T47D (cell line): ENCODE results near the gene HLA-DOA.

Experiments used
- DNase-seq, 2 experiments: peaks; one replicate each; pipeline versions ENCODE4 v3.0.0 to v3.0.0-alpha.2; 2011 to 2012; ENCODE audit warnings: low read depth in 1 of 2, low spot score in 1 of 2
- JUND ChIP-seq: IDR thresholded peaks from 2 replicates; pipeline ENCODE4 v1.6.1; 2012; ENCODE audit warnings: low read depth
- in situ Hi-C: cut with HindIII; loops from 2 replicates; pipeline ENCODE4 v1.10.0; 2016; ENCODE audit warnings: low sequenced_read_pairs, low pct_unique_long_range_greater_than_20kb

Gene HLA-DOA

DNA sequence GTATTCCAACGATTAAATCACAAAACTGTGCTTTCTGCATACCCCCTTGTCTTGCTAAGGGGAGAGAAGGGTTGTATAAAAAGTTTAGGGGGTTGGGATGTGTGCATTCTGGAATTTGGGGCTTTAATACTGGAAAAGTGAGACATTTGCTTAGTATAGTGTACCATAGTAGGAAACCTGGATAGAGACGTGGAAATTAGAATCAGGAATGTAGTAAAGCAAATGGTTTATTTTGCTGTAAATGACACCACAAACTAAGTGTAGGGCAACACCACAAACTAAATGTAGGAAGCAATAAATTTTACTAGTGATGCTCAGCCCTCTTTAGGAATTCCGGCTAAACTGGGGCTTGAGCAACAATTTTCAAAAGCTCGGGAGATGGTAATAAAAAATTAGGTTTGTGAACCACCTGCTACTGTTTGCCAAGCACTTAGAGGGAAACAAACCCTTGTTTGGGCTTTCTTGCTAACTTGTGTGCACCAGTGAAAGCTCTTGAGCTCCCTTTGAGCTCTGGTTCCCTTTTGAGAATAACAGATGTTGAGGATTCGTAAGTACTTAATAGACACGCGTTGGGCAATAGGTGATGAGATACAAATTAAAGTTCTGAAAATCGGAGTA is 27.2 kb downstream of the HLA-DOA start:
- in situ Hi-C loops = no loop called here
- peak in 1 of 2 experiments; percentile 42 for DNase-seq
- TF ChIP-seq JUND = no peak

DNA sequence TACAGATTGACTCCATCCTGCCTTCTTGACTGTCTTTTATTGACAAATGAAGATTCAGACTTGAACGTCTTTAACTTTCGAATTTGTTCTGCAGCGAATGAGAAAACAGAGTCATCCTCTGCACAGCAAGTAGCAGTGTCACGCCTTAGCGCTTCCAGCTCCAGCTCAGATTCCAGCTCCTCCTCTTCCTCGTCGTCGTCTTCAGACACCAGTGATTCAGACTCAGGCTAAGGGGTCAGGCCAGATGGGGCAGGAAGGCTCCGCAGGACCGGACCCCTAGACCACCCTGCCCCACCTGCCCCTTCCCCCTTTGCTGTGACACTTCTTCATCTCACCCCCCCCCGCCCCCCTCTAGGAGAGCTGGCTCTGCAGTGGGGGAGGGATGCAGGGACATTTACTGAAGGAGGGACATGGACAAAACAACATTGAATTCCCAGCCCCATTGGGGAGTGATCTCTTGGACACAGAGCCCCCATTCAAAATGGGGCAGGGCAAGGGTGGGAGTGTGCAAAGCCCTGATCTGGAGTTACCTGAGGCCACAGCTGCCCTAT is 28.8 kb downstream of the HLA-DOA start:
- no peak for TF ChIP-seq JUND
- in situ Hi-C loops = no loop called here
- DNase-seq = no peak

DNA sequence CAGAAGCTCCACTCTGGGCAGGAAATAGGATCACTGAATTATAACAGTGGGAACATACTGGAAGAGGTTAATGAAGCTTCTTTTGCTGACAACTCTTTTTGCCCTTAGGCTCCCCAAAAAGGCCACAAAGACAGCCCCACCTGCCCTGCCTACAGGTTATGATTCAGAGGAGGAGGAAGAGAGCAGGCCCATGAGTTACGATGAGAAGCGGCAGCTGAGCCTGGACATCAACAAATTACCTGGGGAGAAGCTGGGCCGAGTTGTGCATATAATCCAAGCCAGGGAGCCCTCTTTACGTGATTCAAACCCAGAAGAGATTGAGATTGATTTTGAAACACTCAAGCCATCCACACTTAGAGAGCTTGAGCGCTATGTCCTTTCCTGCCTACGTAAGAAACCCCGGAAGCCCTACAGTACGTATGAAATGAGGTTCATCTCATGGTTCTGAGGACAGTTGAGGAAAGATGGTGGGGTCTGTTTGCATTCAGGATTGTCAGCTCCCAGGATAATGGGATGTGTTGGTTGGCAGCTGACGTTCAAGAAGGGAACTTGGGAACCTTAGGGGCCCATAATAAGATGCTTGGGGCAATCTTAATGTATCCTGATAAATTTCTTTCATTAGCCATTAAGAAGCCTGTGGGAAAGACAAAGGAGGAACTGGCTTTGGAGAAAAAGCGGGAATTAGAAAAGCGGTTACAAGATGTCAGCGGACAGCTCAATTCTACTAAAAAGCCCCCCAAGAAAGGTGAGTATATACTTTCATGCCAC is 29.5 kb downstream of the HLA-DOA start:
- in situ Hi-C loops = no loop called here
- TF ChIP-seq JUND = no peak
- no peak for DNase-seq

DNA sequence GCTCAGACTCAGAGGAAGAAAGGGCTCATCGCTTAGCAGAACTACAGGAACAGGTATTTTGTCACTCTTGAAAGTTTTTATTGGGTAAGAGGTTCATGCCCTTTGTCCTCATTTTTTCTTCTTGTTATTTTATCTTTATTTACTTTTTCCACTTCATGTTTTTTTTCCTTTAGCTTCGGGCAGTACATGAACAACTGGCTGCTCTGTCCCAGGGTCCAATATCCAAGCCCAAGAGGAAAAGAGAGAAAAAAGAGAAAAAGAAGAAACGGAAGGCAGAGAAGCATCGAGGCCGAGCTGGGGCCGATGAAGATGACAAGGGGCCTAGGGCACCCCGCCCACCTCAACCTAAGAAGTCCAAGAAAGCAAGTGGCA is 31.5 kb downstream of the HLA-DOA start:
- TF ChIP-seq JUND = no peak
- in situ Hi-C loops = no loop called here
- no peak for DNase-seq

DNA sequence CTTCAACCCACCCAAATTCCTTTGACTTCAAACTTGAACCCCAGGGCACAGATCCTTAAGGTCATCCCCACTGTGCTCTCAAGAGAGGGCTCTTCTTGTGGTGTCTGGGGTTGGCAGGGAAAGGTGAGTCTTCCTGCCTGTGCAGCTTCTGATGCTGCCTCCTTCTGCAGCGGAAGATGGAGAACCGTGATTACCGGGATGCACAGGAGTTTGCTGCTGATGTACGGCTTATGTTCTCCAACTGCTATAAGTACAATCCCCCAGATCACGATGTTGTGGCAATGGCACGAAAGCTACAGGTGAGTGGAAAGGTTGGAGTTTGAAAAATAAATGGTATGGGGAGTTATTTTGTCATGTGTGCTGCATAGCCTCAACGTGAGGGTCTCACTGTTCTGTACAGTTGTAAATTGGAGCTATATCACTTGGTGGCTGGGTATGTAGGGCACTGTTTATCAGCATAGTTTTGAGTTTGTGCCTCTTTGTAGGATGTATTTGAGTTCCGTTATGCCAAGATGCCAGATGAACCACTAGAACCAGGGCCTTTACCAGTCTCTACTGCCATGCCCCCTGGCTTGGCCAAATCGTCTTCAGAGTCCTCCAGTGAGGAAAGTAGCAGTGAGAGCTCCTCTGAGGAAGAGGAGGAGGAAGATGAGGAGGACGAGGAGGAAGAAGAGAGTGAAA is 32.0 kb downstream of the HLA-DOA start:
- DNase-seq = no peak
- no peak for TF ChIP-seq JUND
- in situ Hi-C loops = no loop called here

DNA sequence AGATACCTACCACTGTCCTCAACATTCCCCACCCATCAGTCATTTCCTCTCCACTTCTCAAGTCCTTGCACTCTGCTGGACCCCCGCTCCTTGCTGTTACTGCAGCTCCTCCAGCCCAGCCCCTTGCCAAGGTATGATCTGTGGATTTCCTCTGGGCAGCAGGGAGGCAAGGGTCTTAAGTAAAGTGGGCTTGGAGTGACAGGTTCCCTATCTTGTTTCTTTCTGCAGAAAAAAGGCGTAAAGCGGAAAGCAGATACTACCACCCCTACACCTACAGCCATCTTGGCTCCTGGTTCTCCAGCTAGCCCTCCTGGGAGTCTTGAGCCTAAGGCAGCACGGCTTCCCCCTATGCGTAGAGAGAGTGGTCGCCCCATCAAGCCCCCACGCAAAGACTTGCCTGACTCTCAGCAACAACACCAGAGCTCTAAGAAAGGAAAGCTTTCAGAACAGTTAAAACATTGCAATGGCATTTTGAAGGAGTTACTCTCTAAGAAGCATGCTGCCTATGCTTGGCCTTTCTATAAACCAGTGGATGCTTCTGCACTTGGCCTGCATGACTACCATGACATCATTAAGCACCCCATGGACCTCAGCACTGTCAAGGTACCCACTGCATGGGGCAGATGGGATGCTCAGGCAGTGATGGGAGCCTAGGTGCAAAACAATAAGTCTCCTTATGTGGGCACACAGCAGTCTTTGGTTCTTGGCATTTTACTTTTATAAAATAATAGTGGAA is 32.9 kb downstream of the HLA-DOA start:
- DNase-seq = no peak
- no peak for TF ChIP-seq JUND
- in situ Hi-C loops = no loop called here

DNA sequence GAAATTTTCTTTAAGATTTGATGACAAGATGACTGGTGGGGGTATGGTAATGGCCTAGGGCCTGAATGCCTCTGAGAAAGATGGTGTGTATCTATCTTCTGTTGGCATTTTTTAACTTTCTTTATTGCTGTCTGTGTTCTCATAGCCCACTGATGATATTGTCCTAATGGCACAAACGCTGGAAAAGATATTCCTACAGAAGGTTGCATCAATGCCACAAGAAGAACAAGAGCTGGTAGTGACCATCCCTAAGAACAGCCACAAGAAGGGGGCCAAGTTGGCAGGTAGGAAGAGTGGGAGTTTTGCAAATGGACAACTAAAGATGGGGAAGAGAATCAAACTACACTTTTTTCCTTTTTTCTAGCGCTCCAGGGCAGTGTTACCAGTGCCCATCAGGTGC is 33.5 kb downstream of the HLA-DOA start:
- in situ Hi-C loops = no loop called here
- DNase-seq = no peak
- TF ChIP-seq JUND = no peak

DNA sequence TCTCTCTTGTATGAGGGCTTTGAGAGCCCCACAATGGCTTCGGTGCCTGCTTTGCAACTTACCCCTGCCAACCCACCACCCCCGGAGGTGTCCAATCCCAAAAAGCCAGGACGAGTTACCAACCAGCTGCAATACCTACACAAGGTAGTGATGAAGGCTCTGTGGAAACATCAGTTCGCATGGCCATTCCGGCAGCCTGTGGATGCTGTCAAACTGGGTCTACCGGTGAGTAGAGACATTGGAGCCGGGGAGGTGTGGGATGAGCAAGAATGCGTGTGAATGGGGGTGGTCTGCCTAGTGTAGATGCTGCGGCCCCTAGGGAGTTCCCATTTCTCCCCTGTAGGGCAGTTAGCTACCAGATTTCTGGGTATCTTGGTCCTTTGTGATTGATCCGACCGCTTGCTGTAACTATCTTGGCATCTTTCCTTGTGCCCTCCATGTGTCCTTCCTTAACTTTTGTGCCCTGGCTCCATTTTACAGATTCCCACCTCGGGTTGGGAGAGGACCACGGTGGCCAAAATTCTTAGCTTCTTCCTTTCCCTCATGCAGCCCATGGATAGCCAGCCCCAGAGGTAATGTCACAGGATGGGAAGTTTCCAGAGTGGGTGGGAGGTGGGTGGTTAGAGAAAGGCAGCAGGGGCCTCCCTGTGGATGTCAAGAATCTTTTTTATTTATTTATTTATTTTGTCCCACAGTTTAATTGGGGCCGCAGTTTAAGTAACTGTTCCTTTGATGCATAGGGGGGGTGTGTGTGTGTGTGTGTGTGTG is 34.7 kb downstream of the HLA-DOA start:
- DNase-seq = no peak
- TF ChIP-seq JUND = no peak
- in situ Hi-C loops = no loop called here

DNA sequence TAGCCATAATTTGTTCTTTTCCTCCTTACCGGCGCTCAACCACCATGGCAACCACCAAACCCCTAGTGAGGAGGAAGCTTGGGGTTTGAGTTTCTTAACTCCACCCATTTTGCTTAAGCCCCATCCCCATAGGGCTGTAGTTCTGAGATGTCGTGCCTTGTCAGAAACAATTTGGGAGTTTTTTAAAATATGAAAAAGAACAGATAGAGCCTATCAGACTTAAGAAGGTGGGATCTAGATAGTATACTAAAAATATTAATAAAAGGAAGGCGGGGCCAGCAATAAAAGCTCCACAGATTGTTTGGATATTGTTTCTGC is 35.4 kb downstream of the HLA-DOA start:
- in situ Hi-C loops = no loop called here
- TF ChIP-seq JUND = no peak
- no peak for DNase-seq

DNA sequence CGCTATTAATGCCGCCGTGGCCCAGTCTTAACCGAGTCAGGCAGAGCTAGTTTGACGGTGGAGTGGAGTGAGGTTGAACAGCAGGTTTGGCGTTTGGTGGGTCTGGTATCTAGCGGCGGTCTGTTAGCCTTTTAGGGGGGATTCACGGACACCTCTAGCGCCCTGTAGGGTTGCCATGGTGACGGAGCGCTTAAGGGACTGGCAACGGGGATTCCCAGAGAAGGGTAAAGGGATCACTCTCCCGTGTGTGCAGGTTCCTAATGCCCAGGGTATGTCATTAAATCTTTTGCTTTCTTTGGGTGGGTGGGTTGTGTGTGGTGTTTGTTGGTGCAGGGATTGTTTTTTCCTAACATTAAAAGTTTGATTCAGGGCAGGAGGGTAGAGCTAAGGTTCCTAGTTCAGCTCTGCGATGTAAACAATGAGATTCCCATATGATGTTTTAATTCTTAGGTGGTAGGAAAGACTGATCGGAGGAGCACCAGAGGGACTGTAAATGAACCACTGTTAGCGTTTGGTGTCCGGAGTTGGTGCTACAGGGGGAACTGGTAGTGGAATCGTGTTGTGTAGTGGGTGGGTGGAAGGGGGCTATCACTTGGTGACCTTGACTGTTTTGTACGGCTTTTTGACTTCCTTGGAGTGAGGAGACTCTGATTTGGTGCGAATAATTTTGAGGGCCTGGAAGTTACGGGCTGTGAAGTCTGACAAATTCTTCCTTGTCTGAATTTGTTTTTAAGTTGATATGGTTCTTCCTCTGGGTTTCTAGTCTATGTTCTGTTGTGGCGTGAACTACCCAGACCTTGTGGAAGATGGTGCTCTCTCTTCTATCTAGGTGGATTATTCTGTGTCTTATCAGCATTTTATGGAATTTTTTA is 36.0 kb downstream of the HLA-DOA start:
- no peak for TF ChIP-seq JUND
- DNase-seq = no peak
- in situ Hi-C loops = no loop called here

DNA sequence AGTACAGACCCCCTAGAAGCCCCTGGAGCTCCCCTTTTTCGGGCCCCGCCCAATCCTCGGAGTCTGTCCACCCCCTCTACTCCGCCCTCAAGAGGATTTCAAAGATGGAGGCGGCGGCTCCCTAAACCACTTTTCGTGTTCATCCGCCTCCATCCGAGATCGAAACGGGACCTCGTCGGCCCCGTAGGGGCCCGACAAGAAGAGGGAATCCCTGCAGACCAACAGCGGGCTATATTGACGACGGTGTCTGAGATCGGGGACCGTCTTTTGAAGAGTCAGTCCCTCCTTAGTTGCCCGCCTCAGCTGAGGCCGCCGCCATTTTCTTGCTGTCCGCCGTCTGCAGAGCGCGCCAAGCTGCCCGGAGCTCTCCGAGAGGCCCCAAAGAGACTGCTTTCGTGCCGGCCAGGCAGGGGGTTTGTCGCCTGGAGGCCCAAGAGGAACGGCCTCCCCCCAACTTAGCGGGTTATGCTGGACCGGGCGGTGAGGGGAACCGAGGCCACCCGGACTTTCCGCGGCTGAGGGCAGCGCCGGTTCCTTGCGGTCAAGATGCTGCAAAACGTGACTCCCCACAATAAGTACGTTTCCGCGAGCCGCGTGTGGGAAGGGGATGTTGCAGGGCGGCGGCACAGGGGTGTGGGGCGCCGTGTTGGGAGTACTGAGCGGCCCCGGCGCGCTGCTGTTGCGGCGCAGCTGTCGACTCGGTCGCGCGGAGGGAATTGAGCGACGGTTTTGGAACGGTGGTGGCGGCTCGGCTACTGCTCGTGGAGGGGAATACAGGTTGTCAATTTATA is 36.8 kb downstream of the HLA-DOA start:
- in situ Hi-C loops = no loop called here
- TF ChIP-seq JUND = no peak
- DNase-seq = no peak
